ENCODE results near the gene VPS8.

- TF ChIP-seq POLR2A (IDR thresholded peaks at IDR 0.05; ENCODE audit: low read length) (no peak), GATA1 (IDR thresholded peaks at IDR 0.05; ENCODE audit: low read depth, low read length) (no peak)
Measured at GRCh38 chr3:185094697-185095096, 282.7 kb downstream of the VPS8 start.

All from erythroblast (primary cell).